GM19438 (cell line): ENCODE results near the gene AFDN.

Experiments
- ATAC-seq: cut with Tn5 transposase; IDR thresholded peaks from one replicate; pipeline ENCODE4 v1.9.1; 2021; ENCODE audit warnings: low read depth; ENCODE audit not compliant: unreplicated experiment

Gene AFDN

DNA sequence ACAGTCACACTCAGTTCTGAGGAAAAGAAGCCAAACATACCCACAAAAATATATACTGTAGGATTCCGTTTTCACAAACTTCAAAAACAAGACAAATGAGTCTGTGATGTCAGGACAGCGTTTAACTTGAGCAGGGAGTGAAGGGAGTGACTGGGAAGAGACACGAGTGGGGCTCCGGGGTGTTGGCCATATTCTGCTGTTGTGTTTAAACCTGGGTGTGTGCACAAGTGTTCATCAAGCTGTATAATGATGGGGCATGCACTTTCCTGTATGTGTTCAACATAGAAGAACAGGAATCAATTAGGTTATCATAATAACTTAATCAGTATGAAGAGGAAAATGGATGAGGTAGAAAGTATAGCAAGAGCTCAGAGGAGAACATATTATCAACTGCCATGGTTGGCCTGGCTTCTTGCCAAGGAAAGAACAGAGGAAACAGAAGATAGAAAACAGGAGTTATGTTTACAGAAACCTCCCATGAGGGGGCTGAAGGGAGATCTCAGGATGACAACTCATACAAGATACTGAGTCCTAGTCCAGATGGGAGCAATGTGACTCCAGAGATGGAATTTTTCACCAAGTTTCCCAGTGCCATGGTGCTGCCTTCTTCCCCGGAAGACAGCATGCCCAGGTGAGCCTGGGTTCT, 15.1 kb upstream of the AFDN start:
- ATAC-seq, result no peak

DNA sequence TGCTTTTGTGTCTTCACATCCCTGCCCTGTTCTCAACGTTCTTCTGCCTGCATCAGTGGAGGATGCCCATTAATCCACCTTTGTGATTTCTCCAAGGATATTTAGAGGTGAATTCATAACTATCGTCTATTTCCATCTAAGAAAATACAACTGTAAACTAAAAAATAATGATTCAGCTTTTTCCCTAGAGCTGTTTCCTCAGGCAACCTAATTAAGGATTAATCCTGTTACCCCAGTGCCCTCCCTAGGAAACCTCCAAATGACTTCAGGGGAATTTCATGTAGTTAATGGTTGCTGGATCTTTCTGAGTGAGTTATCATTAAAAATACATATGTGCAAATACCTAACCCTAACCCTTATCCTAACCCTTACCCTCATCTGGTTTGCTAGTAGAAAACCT, 14.6 kb upstream of the AFDN start:
- ATAC-seq, result no peak

DNA sequence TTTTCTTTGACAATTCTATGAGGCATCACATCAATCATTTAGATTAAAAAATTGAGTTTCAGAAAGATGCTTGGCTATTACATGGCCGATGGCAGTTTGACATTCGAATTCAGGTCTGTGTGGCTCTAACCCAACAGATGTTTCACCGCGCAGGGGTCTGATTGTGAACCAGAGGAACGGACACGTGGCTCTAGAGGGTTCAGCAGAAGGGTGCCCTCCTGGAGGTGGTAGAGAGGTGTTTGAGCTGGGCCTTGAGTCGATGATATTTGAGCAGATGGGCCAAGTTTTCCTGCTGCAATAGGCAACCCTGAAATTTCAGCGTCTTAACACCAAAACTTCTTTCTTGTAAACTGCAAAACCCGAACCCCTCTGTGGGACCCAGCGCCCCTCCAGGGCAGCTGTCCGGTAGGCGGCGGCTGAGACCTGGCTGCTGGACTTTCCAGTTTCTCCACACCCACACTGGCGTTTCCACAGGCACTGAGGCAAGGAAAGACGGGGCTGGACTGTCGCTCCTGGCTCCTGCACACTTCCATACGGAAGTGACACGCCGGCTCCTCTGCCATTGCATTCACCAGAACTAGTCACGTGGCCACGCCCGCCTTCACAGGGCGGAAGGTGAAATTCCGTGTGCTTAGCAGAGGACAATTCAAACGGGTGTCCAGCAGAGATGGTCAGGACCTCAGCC, 11.3 kb upstream of the AFDN start:
- ATAC-seq, result no peak

DNA sequence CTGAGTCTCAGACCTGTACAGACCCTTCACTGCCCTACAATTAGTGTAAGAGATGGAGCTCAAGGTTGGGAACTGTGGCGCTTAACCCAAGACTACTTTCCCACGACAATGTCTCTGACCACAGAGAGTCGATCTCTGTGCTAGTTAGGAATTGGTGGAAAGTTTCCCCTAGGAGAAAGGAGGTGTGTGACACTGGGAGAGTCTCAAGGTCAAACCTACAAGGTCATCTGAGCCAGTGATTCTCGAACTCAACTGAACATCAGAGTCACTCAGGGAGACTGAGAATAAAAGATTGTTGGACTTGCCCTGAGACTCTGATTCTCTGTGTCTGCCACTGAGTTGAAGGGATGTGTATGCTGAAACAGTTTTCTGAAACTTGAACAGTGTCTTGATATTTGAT, 9.7 kb upstream of the AFDN start:
- ATAC-seq, result no peak

DNA sequence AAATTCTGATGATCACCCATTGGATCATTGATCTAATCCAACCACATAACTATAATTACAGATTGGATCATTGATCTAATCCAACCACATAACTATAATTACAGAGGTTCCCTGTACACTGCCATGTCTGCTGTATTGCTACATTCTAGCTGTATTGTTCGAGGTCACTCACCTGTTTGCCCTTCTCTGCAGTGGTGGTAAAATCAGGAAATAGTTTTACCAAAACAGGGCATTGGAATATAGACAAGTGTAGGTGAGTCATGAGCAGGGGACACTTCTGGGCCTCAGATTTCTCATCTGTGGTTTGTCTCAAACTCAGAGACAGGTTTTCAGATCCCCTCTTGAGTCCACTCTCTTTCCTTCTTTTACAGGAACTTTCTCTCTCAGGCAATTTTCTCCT, 9.0 kb upstream of the AFDN start:
- no peak for ATAC-seq

DNA sequence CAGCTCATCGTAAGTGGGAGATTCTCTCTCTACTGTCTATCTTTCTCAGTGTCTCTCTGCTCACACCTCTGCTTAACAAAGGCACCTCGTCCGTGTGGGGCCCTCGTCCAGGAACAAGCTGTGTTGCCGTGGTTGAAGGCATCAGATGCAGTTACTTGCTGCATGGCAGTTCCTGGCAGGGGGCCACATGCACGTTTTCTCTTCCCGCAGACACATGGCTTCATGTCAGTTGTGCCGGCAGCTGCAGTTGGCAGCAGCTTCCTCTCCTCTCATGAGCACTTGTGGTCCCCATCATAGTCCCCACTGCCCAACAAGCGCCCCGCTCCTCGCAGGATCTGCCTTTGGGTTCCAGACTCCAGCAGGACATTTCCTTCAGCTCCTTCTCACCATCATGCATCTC, 7.1 kb upstream of the AFDN start:
- no peak for ATAC-seq

DNA sequence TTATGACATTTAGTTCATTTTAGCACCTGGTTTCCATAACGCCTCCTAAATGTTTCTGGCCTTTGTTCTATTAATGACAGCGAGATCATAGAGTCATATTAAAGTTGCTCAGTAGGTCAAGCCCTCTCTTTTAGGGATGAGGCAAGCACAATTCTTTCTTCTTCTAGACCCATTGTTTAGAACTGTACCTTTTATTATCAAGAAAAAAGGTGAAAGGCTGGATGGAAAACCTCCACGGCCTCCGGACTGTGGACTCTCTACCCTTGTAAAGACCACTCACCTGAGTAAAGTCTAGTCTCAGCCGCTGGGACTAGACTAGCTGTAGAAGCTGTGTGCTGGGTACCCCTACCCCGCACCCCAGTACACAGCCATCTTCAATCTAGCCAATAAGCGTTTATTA, 6.0 kb upstream of the AFDN start:
- ATAC-seq, result no peak

DNA sequence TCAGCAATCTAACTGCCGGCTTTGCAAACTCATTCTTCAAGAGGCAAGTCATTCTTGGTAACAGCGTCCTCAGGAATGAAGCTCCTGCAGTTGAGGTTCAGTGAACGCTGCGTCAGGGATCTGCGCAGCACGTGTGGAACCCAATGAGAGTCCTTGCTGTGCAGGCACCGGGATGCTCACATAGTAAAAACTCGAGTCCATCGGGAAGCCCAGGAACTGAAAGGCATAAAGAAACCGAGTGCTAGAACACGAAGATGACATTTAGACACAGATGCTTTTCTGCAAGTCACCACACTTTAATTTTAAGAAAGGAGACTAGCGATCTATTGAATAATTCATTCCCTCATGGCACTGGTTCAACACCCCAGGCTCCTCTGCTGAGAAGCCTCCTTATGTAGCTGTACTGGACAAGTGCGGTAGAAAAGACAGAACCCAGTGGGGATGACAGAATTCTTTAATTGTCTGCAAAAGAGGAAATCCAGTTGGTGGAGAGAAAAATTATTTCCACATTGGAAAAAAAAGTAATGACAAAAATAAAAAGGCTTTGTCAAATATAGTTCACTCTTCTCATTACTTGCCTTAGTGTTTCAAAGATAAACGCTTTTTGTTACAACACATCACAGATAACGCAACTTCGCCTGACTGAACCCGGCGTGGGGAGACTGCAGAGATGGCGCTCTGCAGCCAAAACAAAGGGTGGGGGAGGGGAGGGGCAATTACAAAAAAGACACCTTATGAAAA, 1.9 kb upstream of the AFDN start:
- ATAC-seq, result no peak

DNA sequence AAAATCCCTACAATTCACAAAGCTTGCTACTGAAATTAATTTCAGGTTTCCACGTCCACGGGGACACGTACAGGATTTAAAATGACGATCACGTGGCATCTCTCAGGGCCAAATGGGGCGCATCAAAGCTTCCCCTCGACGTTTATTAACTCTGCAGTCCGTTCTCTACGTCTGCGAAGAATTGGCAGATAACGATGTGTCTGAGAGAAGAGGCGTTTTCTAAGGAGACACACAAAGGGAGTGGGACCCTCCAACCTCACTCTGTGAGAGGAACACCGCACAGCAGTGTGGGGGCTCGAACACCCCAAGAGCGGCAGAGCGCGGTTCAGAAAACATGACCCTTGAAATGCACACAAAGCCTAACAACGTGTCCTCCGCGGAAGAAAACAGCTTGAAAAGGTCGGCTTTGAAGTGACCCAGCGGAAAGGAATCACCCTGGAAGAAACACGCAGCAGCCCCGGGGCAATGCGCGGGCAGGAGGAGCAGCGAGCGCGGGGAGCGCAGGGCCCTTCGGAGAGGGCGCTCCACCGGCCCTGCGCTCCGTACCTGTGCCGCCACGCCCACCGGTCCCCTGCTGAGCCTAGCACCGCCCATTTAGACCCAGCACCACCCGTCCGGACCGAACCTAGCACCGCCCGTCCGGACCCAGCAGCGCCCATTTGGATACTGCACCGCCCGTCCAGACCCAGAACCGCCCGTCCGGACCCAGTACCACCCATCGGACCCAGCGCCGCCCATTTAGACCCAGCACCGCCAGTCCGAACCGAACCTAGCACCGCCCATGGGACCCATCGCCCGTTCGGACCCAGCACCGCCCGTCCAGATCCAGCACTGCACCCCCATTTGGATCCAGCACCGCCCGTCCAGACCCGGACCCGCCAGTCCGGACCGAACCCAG, 1.1 kb upstream of the AFDN start:
- peak; percentile 35 for ATAC-seq

DNA sequence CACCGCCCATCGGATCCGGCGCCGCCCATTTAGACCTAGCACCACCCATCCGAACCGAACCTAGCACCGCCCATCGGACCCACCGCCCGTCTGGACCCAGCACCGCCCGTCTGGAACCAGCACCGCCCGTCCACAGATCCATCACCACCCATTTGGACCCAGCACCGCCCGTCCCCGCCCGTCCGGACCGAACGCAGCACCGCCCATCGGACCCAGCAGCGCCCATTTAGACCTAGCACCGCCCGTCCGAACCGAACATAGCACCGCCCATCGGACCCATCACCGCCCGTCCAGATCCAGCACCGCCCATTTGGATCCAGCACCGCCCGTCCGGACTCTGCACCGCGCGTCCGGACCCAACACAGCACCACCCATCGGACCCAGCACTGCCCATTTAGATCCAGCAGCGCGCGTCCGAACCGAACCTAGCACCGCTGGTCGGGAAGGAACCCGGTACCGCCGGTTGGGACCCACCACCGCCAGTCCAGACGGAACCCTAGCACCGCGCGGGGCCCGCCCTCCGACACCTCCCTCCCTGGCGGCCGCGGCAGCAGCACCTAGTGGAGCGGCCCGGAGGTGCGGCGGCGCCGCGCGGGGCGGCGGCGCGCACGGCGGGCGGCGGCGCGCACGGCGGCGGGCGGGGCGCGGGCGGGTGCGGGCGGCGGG, 348 bp upstream of the AFDN start:
- peak; percentile 57 for ATAC-seq

DNA sequence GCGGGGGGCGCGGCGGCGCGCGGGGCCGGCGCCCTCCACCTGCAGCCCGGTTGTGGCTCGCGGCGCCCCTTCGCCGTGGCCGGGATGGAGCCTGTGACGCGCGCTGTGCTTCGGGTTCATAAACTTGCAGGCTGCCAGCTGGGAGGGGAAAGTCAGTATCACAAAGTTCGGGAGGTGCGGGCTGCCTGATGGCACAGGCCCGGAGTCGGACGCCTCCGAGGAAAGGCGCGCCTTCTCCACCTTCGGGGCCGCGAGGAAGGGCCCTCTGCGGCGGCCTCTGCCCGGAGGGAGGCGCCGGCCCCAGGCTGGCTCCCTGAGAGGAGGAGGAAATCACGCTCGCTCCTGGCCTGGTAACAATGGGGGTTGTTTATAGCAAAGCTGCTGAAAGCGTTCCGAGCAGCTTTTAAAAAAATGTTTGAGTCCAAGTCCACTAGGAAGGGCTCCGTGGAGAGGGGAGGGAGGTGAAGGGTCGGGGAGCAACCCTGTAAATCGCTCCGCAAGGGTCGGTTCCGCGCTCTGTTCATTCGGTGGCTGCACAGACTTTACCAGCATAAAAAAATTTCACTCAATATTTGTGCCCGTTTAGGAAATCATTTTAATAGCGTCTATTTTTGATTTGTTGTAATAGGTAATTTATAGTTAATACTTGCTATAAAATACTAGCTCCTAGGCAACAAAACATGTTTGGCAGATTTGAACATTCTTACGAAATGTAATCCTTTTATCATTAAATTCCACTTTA, 1.0 kb downstream of the AFDN start:
- ATAC-seq, result peak; percentile 32

DNA sequence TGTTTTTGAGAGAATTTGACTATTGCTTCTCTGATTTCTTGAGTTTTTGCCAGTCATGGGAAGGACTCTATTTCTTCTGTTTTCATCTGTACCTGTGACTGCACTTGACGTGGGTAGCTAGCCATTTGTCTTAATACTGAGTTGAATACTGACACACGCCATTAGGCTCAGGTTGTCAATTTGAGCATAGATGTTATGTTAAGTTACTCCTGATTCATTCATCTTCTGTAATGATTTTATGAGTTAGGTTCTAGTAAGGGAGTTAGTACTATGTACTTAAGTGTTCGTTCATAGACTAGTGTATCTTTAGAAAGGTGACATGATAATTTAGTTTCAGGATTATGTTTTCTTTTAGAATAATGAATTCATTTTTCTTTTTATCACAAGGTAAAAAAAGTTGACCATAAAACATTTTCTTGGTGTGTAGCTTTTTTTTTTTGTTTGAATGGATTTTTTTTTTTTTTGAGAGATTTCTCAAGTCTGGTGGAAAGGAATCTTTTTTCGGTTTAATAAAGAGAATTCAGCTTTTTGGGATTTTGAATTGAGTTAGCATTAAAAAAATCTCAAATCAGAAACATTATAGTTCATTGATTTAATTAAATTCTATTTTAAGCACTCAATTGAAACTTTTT, 1.7 kb downstream of the AFDN start:
- no peak for ATAC-seq

DNA sequence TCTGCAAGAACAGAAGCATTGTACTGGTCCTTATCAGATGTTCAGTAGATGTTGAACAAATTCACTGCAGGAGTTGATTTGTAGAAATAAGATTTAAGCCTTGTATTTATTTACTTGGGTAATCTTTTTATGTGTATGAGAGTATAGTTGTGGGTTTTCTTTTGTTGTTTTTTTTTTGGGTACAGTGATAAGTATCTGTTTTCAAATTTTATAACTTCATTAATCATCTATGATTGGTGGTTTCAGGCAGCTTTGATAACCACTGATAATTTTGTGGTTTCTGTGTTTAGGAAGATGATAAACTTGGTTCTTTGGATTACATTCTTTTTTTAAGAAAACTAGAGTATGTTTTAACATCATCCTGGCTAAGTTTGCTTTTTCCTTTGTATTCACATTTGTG, 2.8 kb downstream of the AFDN start:
- no peak for ATAC-seq

DNA sequence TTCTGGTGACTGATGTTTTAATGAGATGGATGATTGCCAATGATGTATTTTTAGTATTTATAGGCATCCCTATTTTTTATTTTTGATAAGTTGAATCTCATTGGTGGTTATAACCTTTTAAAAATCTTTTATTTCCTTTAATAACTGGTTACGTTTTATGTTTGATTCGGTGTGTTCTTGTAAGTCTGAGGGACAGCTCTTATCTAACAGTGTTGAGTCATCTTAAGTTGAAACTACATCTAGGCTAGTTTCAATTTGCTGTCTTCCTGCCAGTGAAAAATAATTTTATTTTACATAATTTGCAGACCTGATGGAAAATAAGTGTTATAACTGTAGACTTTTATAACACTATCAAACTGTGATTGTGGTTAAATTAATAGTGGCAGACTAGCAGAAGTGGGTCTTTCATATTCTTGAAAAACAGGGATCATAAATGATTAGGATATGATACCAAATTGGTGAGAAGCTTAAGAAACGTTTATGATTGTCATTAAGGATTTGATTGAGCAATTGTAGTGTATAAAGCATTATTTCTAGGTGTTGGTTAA, 4.6 kb downstream of the AFDN start:
- ATAC-seq, result no peak

DNA sequence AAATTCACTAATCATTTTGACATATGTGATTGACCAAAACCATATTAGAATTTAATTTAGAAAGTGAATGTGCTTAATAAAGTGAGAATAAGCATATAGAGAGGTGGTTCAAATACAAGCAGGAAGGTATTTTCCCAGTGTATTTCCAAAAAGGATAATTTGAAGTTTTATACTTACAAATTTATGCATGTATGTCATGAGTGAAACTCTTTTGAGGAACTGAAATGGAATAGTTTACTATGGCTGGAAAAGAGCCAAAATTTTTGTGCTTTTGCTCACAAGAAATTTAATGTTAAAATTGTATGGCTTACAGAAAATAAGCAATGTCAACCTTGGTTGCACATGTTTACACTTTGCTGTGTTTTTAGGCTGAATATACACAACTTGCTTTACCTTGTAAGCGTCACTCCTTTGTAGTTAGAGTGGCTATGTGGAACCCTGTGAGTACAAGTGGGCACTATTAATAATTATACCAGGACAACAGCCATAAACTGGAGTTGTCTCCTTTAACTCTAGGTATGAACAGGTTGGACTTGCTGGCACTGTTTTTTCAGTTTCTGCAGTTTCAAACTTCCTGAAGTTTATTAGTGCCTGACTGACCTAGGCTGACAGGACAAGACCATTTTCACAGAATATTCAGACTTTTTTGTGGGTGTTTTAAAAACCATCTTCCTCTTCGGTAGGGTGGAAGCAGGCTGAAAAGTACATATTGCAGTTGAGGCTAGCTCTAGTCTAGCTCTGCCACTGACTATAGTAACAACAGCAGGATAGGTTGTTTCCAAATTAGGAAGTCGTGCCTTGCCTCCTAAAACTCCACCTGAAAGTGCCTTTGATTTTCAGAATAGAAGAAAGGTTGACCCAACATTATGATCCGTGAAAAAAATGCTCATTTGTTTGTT, 6.0 kb downstream of the AFDN start:
- ATAC-seq, result peak; percentile 40

DNA sequence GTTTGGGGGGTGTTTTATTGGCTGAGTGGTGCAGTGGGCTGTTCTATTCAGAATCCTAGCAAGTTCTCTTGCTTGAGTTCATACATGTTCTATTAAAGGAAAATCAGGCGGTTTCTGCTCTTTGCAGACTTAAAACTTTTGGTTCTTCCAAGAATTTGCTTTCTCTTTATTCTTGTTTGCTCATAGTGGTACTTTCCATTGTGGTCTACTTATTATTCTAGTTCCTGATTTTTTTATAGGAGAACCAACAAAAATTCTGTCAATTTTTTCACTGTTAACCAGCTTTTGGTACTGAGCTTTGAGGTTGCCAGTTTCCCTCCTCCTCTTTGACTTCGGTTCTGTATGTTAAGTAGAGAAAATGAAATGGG, 6.7 kb downstream of the AFDN start:
- peak; percentile 17 for ATAC-seq

DNA sequence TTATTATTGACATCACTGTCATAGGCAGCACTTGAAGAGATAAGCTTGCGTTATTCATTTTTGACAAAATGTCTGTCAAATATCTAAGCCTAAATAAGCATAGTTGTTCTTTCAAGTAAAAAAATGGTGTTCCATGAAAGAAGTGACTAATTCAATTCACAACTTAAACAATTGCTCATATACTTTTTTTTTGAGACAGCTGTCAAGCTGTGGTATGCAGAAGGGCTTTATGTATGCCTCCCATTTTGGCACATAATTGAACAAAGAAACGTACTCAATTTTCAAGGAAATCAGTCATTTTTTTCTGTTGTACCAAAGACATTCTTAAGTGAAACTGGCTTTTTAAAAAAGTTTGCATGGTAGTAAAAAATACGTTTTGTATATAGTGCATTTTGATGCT, 8.5 kb downstream of the AFDN start:
- ATAC-seq, result no peak

DNA sequence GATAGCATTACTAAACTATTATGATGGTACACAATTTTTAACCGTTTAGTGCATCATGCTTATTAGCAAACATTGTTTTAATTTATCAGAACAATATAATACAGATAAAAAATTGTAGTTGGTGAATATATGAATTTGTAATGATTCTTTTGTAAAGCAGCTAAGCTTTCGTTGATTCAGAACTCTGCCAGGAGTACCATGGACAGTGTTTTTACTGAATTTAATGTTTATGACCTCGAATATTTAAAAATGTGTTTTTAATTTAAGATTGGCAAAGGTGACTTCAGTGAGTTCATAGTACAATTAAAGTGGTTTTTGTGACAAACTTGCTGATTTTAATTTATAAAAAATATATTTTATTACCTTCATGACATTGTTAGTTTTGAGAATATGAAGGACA, 10.0 kb downstream of the AFDN start:
- no peak for ATAC-seq
